AG04449 (cell line): Measurements from ENCODE around the gene COPZ1.

ENCODE experiments used
- CTCF ChIA-PET: fragments of 350-600 bp; formaldehyde crosslinking; extraction: SDS; loops from one replicate; lab custom pipeline; 2021; ENCODE audit warnings: antibody characterized with exemption; lab: Yijun Ruan, JAX
- POLR2A ChIA-PET: fragments of 400-600, 350-600 bp; formaldehyde crosslinking; extraction: SDS; loops from one replicate; lab custom pipeline; 2020; ENCODE audit warnings: antibody characterized with exemption, inconsistent platforms; lab: Yijun Ruan, JAX
- DNase-seq: peaks from one replicate; pipeline ENCODE4 v3.0.0-alpha.2; 2010; ENCODE audit warnings: low read depth, low spot score
- H3K4me3 ChIP-seq: 2 replicates; pipeline ENCODE4 v1.5.1; 2011; ENCODE audit warnings: low read depth, mild to moderate bottlenecking, control low read depth, low read length
- TF ChIP-seq, protein P1 (sequence below): IDR thresholded peaks from one replicate; pipeline ENCODE4 v1.5.1; 2011; ENCODE audit warnings: mild to moderate bottlenecking, moderate library complexity, low read length, control low read depth, inconsistent platforms; ENCODE audit not compliant: insufficient read depth; ENCODE audit errors: missing control alignments

COPZ1 gene

DNA sequence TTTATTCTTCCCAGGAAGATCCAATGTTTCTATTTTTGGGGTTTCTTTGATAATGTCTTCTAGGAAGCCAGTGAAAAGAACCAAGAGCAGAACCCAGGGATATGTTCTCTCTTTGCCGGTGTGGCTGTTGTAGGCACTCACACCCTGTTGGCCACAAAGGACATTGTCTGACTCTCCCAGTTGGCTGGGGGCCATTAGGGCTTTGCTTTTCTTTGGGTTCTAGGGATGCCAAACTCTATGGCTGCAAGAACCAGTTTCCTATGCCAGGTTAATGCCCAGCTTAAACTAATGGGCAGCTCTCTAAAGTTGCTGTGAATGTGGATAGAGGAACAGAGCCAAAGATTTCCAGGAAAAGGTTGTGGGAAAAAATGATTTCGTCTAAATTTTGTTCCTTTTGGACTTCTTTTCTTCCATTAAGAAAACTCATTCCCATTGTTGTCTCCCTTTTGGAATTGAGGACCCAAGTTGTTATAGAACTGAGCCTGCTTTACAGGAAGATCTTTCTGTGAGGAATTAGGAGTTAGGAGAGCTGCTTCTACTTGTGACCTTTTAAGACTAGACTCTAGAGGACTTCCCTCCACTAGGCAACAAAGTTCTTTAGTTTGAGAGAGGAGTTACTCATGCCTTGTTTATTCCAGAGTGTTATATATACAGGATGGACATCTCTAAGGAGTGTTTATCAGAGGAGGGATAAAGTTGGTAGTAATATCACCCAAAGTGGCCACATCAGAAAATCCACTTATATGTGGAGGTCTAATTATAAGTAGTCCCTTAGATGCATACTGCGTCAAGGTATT lies 13.1 kb downstream of the COPZ1 start:
- no peak overlapping the region for H3K4me3 ChIP-seq
- DNase-seq: no peak
- ChIA-PET CTCF (interaction anchor here (0.8 to 7.9 kb wide), 20 partner anchors 6 to 131 kb away, joined by 3 to 91 read pairs (median 8); partner anchors contain the start of genes COPZ1 and NFE2), POLR2A (interaction anchor here (0.7 kb wide), 1 partner anchor 21 kb away, joined by 5 read pairs; no protein-coding TSS in a partner anchor)
- TF ChIP-seq, protein P1, sequence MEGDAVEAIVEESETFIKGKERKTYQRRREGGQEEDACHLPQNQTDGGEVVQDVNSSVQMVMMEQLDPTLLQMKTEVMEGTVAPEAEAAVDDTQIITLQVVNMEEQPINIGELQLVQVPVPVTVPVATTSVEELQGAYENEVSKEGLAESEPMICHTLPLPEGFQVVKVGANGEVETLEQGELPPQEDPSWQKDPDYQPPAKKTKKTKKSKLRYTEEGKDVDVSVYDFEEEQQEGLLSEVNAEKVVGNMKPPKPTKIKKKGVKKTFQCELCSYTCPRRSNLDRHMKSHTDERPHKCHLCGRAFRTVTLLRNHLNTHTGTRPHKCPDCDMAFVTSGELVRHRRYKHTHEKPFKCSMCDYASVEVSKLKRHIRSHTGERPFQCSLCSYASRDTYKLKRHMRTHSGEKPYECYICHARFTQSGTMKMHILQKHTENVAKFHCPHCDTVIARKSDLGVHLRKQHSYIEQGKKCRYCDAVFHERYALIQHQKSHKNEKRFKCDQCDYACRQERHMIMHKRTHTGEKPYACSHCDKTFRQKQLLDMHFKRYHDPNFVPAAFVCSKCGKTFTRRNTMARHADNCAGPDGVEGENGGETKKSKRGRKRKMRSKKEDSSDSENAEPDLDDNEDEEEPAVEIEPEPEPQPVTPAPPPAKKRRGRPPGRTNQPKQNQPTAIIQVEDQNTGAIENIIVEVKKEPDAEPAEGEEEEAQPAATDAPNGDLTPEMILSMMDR: no peak

GRCh38 chr12:54338698-54339296 lies 13.9 kb downstream of the COPZ1 start:
- H3K4me3 ChIP-seq: no peak overlapping the region
- DNase-seq: no peak
- CTCF ChIA-PET: interaction anchor here (1.0 to 7.9 kb wide), 12 partner anchors 5 to 124 kb away, joined by 3 to 91 read pairs (median 20); partner anchors contain the start of genes COPZ1 and NFE2
- POLR2A ChIA-PET: no interaction called here
- TF ChIP-seq, protein P1: no peak

- CTCF ChIA-PET: interaction anchor here (0.8 to 7.3 kb wide), 11 partner anchors 6 to 594 kb away, joined by 3 to 74 read pairs (median 6); no protein-coding TSS in a partner anchor
These were observed 15.9 kb downstream of the COPZ1 start for GRCh38 chr12:54340846-54341245.

GRCh38 chr12:54341378-54342300 lies 16.7 kb downstream of the COPZ1 start:
- no peak for DNase-seq

More at GRCh38 chr12:54340846-54341245, 15.9 kb downstream of the COPZ1 start:
- no peak overlapping the region for H3K4me3 ChIP-seq
- TF ChIP-seq, protein P1: no peak
- POLR2A ChIA-PET: no interaction called here
- DNase-seq: no peak

GRCh38 chr12:54349036-54349435 lies 24.1 kb downstream of the COPZ1 start:
- TF ChIP-seq, protein P1: no peak
- DNase-seq: no peak
- ChIA-PET POLR2A (no interaction called here), CTCF (interaction anchor here (0.6 to 6.1 kb wide), 7 partner anchors 11 to 129 kb away, joined by 3 to 64 read pairs (median 7); partner anchors contain the start of gene COPZ1)
- no peak overlapping the region for H3K4me3 ChIP-seq

More at GRCh38 chr12:54341378-54342300, 16.7 kb downstream of the COPZ1 start:
- no peak overlapping the region for H3K4me3 ChIP-seq
- ChIA-PET POLR2A (interaction anchor here (0.7 kb wide), 1 partner anchor 9 kb away, joined by 5 read pairs; no protein-coding TSS in a partner anchor), CTCF (interaction anchor here (0.6 to 7.3 kb wide), 13 partner anchors 6 to 595 kb away, joined by 3 to 74 read pairs (median 6); partner anchors contain the start of gene COPZ1)
- TF ChIP-seq, protein P1: no peak
